WTC11 (cell line): ENCODE results near the gene GGA1. TPM values are rescaled to one million over a fixed set of nuclear protein-coding genes. Genes with fewer than 3 reads are reported as not detected.

Source experiments
- ATAC-seq: fragments of 200-7000 bp; cut with Tn5 transposase; 2 replicates; pipeline ENCODE4 v1.10.0; 2021; ENCODE audit warnings: mild to moderate bottlenecking, moderate library complexity
- CTCF ChIA-PET: fragments of 300-600 bp; sonication (Branson Sonifier 250); formaldehyde crosslinking; loops from one replicate; lab custom pipeline; 2021; ENCODE audit warnings: antibody characterized with exemption; lab: Charles Lee
- POLR2A ChIA-PET: fragments of 350-600 bp; sonication (Branson Sonifier 250); formaldehyde crosslinking; loops from one replicate; lab custom pipeline; 2021; ENCODE audit warnings: antibody characterized with exemption; lab: Charles Lee
- DNase-seq: peaks from one replicate; pipeline ENCODE4 v3.0.0; 2021; ENCODE audit warnings: low spot score
- H3K27ac Mint-ChIP-seq: 2 replicates; pipeline ENCODE4 v1.8.0; 2021; ENCODE audit warnings: mixed read lengths
- H3K27me3 Mint-ChIP-seq: 2 replicates; pipeline ENCODE4 v1.8.0; 2021; ENCODE audit warnings: low read depth, mild to moderate bottlenecking, moderate library complexity, mixed read lengths
- H3K36me3 Mint-ChIP-seq: 2 replicates; pipeline ENCODE4 v1.8.0; 2021; ENCODE audit warnings: mixed read lengths
- H3K4me1 Mint-ChIP-seq: 2 replicates; pipeline ENCODE4 v1.8.0; 2022; ENCODE audit warnings: mixed read lengths
- H3K4me3 Mint-ChIP-seq: 2 replicates; pipeline ENCODE4 v1.8.0; 2021; ENCODE audit warnings: mild to moderate bottlenecking, moderate library complexity, mixed read lengths
- H3K9me3 Mint-ChIP-seq: 2 replicates; pipeline ENCODE4 v1.8.0; 2021; ENCODE audit warnings: mixed read lengths
- AR ChIP-seq: fragments of 250-450 bp; sonication (Bioruptor Pico); IDR thresholded peaks from 2 replicates; pipeline ENCODE4 v1.9.0; 2021; ENCODE audit warnings: mild to moderate bottlenecking
- ATF2 ChIP-seq: sonication (generic); formaldehyde crosslinking; IDR thresholded peaks from 2 replicates; pipeline ENCODE4 v1.8.1; 2022; ENCODE audit warnings: low read depth, missing genetic modification reagents, borderline replicate concordance
- ATF6 ChIP-seq: sonication (generic); formaldehyde crosslinking; IDR thresholded peaks from 2 replicates; pipeline ENCODE4 v1.8.1; 2023; ENCODE audit warnings: mild to moderate bottlenecking, missing genetic modification reagents
- E2F4 ChIP-seq: sonication (generic); formaldehyde crosslinking; IDR thresholded peaks from 2 replicates; pipeline ENCODE4 v1.8.1; 2022; ENCODE audit warnings: low read depth, mild to moderate bottlenecking, moderate library complexity, missing genetic modification reagents, borderline replicate concordance
- EMX1 ChIP-seq: fragments of 250-450 bp; sonication (Bioruptor Pico); IDR thresholded peaks from 2 replicates; pipeline ENCODE4 v1.8.0; 2021; ENCODE audit warnings: mild to moderate bottlenecking
- HMGXB4 ChIP-seq: sonication (generic); formaldehyde crosslinking; IDR thresholded peaks from 2 replicates; pipeline ENCODE4 v1.8.1; 2023; ENCODE audit warnings: mild to moderate bottlenecking, moderate library complexity, missing genetic modification reagents
- STAT6 ChIP-seq: sonication (generic); formaldehyde crosslinking; conservative IDR thresholded peaks from 2 replicates; pipeline ENCODE4 v1.8.1; 2023; ENCODE audit warnings: mild to moderate bottlenecking, low read depth, missing genetic modification reagents, moderate library complexity
- TCF7 ChIP-seq: sonication (generic); formaldehyde crosslinking; IDR thresholded peaks from 2 replicates; pipeline ENCODE4 v1.8.0; 2022; ENCODE audit warnings: mild to moderate bottlenecking, low read depth, missing genetic modification reagents, moderate library complexity
- USF1 ChIP-seq: sonication (generic); formaldehyde crosslinking; IDR thresholded peaks from 2 replicates; pipeline ENCODE4 v1.8.0; 2022; ENCODE audit warnings: mild to moderate bottlenecking, missing genetic modification reagents
- ZBTB21 ChIP-seq: sonication (generic); formaldehyde crosslinking; IDR thresholded peaks from 2 replicates; pipeline ENCODE4 v1.8.1; 2023; ENCODE audit warnings: mild to moderate bottlenecking, missing genetic modification reagents, borderline replicate concordance
- ZBTB43 ChIP-seq: sonication (generic); formaldehyde crosslinking; IDR thresholded peaks from 2 replicates; pipeline ENCODE4 v1.8.1; 2023; ENCODE audit warnings: mild to moderate bottlenecking, missing genetic modification reagents
- ZNF425 ChIP-seq: fragments of 250-450 bp; sonication (Bioruptor Pico); conservative IDR thresholded peaks from 2 replicates; pipeline ENCODE4 v1.9.0; 2021; ENCODE audit warnings: mild to moderate bottlenecking
- total RNA-seq: library from RNA; stranded (reverse); gene quantifications from 3 replicates; pipeline ENCODE4 v1.2.3, GENCODE V29; 2021

GGA1 gene
- total RNA-seq, 1 experiment from 2014 or later, result 66.3 TPM

- Mint-ChIP-seq H3K9me3 (no peaks in the 10 kb centered on the region), H3K27me3 (no peaks in the 10 kb centered on the region), H3K27ac (no peak overlapping the region), H3K4me1 (no peaks in the 10 kb centered on the region), H3K36me3 (peaks cover 31% of the 10 kb centered on the region), H3K4me3 (no peak overlapping the region)
- no peak for TF ChIP-seq EMX1 (CRISPR knock-in tag)
- TF ChIP-seq ZNF425 (CRISPR knock-in tag), result no peak
- no peak for TF ChIP-seq ATF6
- TF ChIP-seq ATF2 (CRISPR knock-in tag), result no peak
- no peak for TF ChIP-seq USF1
- DNase-seq, result no peak
- ChIA-PET POLR2A (no interaction called here), CTCF (interaction anchor here (0.9 to 1.6 kb wide), 6 partner anchors 11 to 150 kb away, joined by 3 to 6 read pairs (median 4); no protein-coding TSS in a partner anchor)
- no peak for ATAC-seq
Measured at GRCh38 chr22:37618072-37618656, 9.5 kb downstream of the GGA1 start.

GRCh38 chr22:37618674-37619073 lies 10.0 kb downstream of the GGA1 start:
- H3K27me3 Mint-ChIP-seq, result no peaks in the 10 kb centered on the region
- no peak for ATAC-seq
- no peak overlapping the region for H3K4me3 Mint-ChIP-seq
- no peaks in the 10 kb centered on the region for H3K9me3 Mint-ChIP-seq
- POLR2A ChIA-PET, result interaction anchor here (0.7 kb wide), 1 partner anchor 69 kb away, joined by 3 read pairs; no protein-coding TSS in a partner anchor
- no peak for DNase-seq
- CTCF ChIA-PET, result interaction anchor here (0.9 to 2.0 kb wide), 4 partner anchors 10 to 149 kb away, joined by 3 to 8 read pairs (median 3); partner anchors contain the start of gene GGA1
- no peak overlapping the region for H3K27ac Mint-ChIP-seq
- peaks cover 1% of the 10 kb centered on the region for H3K4me1 Mint-ChIP-seq
- H3K36me3 Mint-ChIP-seq, result peaks cover 33% of the 10 kb centered on the region
- TF ChIP-seq AR (no peak), E2F4 (CRISPR knock-in tag) (no peak), STAT6 (no peak), ZNF425 (CRISPR knock-in tag) (no peak), ZBTB43 (CRISPR knock-in tag) (no peak), TCF7 (CRISPR knock-in tag) (no peak), HMGXB4 (CRISPR knock-in tag) (no peak), ZBTB21 (CRISPR knock-in tag) (no peak)
